HG02938 (cell line): Measurements from ENCODE around the gene RPS6KL1.
A peak's percentile ranks its signal among the peaks of the same experiment; 100 is the strongest.

Source experiments
- ATAC-seq: cut with Tn5 transposase; IDR thresholded peaks from one replicate; pipeline ENCODE4 v1.9.1; 2021; ENCODE audit warnings: mild to moderate bottlenecking, moderate library complexity; ENCODE audit not compliant: unreplicated experiment

RPS6KL1 gene

DNA sequence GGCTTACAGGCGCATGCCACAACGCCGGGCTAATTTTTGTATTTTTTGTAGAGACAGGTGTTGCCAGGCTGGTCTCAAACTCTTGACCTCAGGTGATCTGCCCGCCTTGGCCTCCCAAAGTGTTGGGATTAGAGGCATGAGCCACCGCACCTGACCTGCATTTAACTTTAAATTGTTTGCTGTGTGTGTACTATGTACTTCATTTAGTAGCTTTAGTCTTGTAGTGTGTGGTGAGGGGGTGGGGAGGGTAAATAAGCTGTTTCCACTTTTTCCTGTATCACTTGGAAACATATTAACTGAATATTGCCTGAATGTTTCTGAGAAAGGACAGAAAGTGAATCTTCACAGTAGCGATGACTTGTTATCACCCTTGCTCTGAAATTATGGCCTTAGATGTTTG lies 32.8 kb downstream of the RPS6KL1 start:
- no peak for ATAC-seq

DNA sequence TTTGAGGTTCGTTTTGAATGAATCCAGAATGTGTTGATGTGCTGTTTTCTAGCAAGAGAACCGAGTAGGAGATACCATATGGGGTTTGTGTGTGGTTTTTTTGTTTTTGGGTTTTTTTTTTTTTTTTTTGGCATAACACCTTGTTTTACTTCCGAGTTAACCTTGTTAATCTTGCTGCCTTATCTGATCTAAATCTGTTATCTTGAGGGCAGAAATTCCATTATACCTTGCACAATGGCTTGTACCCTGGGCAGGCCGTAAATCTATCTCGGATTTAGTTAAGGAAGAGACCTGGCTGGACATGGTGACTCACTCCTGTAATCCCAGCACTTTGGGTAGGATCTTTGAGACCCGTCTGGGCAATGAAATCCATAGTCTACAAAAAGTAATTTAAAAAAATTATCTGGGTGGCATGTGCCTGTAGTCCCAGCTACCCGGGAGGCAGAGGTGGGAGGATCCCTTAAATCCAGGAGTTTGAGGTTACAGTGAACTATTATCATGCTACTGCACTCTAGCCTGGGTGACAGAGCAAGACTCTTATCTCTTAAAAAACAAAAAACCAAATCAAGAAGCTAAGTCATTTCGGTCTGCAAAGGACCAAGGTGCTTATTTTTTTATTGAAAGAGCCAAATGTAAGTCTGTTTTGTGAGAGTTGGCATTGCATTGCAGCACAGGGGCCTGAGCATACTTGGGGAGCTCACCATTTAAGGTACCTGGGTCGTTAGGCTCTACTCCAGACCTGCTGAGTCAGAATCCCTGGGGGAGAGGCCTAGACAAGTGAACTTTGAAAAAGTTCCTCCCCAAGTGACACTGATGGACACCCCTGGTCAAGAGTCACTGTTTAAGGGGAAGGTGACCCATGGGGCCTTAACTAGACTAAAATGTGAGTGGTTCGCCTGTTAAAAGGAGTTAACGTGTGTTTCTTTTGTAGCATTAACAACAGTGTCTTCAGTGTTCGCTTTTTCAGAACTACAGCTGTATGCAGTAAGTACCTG lies 34.6 kb downstream of the RPS6KL1 start:
- ATAC-seq, result no peak

DNA sequence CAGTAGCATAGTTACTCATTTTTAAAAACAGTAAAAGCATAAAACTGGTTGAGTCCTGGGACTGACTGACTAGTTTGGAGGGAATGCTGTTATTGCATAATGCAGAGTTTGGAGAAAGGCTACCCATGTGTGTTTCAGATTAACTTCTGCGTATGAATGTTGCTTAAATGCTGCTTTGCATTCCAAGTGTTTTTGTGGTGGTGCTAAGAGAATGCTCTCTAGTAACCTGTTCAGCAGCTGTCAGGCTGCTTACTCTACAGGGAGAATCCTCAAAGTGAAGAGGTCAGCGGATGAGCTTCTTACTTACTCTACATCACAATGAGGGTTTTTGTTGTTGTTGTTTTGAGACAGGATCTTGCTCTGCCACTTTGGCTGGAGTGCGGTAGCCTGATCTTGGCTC lies 37.1 kb downstream of the RPS6KL1 start:
- ATAC-seq, result no peak

DNA sequence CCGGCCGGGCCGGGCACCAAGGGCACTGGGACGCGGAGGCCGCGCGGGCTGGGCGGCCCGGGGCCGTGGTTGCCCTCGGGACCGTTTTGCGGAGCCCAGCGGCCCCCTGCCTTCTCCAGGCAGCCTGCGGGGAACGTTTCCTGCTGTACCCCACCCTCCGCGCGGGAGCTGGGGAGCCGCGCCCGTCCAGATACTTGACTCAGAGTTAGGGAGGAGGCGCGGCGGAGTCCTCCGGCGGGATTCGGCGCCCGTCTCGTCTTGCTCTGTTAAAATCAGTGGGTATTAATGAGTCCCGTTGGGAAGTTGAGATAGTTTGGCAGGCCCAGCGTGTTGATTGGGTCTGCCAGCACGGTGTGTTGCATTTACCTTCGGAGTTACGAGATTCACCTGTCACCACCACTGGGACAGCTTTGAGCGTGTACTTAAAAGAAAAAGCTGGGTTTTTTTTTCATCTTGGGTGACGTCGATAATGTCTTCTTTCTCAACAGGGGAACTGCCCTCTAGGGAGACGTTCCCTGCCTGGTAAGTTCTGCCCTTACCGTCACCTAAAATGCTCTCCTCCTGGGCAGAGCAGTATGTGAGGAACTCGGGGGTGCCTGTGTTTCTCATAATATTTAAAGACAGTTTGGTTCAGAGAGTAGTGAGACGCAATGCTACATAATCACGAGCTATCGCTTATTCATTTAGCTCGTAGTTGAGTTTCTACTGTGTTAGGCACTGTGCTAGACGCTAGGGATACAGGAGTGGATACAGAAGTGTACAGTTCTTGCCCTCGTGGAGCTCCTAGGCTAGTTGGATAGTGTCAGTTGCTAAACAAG lies 40.7 kb downstream of the RPS6KL1 start:
- peak; percentile 39 for ATAC-seq

- peak; percentile 94 for ATAC-seq
Observed at GRCh38 chr14:74881431-74882102, 41.5 kb downstream of the RPS6KL1 start, which contains the start of gene DLST. Gene DLST, plus strand, starts transcription at chr14:74881916. Its CDS starts 38 bp downstream, at chr14:74881954.

- ATAC-seq, result no peak
Observed at GRCh38 chr14:74879427-74880182, 43.5 kb downstream of the RPS6KL1 start.

GRCh38 chr14:74875941-74876913 lies 46.8 kb downstream of the RPS6KL1 start, which contains the start of gene PROX2:
Gene PROX2, minus strand, starts transcription at chr14:74876145. Its CDS starts 12,311 bp downstream, at chr14:74863834.
- ATAC-seq, result no peak

GRCh38 chr14:74875204-74875603 lies 47.9 kb downstream of the RPS6KL1 start:
- ATAC-seq, result no peak

- ATAC-seq, result no peak
Observed at GRCh38 chr14:74871819-74872218, 51.2 kb downstream of the RPS6KL1 start.

- no peak for ATAC-seq
Observed at GRCh38 chr14:74868739-74869138, 54.3 kb downstream of the RPS6KL1 start.

DNA sequence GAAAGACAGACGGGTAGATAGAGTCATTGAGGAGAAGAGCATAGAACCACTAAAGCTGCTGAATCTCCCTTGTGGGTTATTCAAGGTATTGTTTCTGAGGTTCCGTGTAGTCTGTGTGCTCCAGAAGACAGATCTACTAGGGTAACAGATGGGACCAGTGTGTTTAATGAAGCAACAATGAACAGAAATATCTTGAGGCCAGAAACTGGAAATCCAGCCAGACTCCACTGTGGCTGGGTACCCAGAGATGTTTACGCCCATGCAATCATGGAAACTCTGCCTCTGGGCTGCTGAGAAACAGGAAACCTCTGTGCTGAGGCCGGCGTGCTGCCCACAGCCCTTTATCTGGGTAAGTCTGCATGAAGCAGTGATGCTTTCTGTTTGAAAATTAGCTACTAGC lies 55.4 kb downstream of the RPS6KL1 start:
- ATAC-seq, result no peak

DNA sequence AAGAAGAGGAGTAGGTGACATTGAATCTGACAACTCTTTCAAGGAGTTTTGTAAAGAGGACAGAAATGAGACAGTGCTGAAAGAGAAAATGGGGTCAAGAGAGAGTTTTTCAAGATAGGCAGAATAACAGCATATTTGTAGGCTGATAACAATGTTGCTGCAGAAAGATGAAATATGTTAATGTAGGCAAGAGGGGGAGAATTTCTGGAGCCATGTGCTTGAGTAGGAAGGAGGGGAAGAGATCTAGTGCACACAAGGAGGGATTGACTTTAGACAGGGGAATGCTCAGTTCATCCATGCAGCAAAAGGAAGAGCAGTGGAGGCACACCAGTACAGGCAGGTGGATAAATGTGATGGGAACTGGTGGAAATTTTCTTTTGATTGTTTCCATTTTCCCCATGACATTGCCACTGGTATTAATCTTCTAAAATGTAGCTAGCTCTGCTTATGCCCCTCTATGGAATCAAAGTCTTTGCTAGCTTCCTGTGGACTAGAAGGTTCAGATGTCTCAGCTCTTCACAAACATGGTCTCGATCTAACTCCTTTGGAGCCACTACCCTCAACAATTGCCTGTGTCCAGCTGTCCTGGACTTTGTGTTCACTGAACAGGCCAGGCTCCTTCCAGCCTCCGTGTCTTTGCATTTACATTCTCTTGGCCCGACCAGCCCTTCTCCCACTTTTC lies 56.2 kb downstream of the RPS6KL1 start:
- ATAC-seq, result no peak

- ATAC-seq, result no peak
Observed at GRCh38 chr14:74865156-74865555, 57.9 kb downstream of the RPS6KL1 start.

GRCh38 chr14:74864198-74864597 lies 58.9 kb downstream of the RPS6KL1 start:
- ATAC-seq, result no peak

DNA sequence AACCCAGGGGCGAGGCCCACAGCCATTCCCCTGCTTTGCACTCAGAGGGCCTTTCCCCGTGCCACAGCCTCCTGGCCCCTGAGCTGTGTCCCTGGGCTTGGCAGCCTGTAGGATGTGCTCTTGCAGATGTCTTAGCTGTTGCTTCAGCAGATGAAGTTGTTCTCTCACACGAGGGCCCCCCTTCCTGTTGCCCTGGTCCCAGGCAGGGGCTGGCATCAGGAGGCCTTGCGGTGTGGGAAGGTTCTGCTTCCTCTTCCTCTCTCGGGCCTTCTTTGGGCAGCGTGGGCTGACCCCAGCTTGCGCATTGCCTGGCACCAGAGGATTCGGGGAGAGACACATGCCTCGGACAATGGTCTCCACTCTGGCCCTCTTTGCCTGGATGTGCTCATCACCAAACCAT lies 59.8 kb downstream of the RPS6KL1 start:
- ATAC-seq, result no peak

GRCh38 chr14:74861734-74862090 lies 61.3 kb downstream of the RPS6KL1 start:
- ATAC-seq, result no peak

- ATAC-seq, result peak; percentile 51
Observed at GRCh38 chr14:74860899-74861733, 61.9 kb downstream of the RPS6KL1 start.
